H1 (cell line): ENCODE measurements around the gene GPR18. TPM values are rescaled to one million over a fixed set of nuclear protein-coding genes. Genes with fewer than 3 reads are reported as not detected.
A peak's percentile ranks its signal among the peaks of the same experiment; 100 is the strongest.

ENCODE experiments used
- CTCF ChIA-PET: fragments of 300-600 bp; sonication (Branson Sonifier 250); formaldehyde crosslinking; loops from one replicate; lab custom pipeline; 2021; ENCODE audit not compliant: partially characterized antibody; lab: Charles Lee
- POLR2A ChIA-PET: fragments of 300-600 bp; sonication (Branson Sonifier 250); formaldehyde crosslinking; loops from one replicate; lab custom pipeline; 2021; ENCODE audit warnings: inconsistent platforms; ENCODE audit not compliant: partially characterized antibody; lab: Charles Lee
- DNase-seq, 2 experiments: peaks; one replicate each; pipeline versions ENCODE4 v3.0.0 to v3.0.0-alpha.2; 2010 to 2022; ENCODE audit warnings: low spot score in 2 of 2, low read depth in 1 of 2, mixed read lengths in 1 of 2
- FAIRE-seq: peaks from 2 replicates; lab custom pipeline; 2011; peaks lifted over from hg19 to GRCh38; lab: Jason Lieb, UNC
- H2AFZ ChIP-seq: 2 replicates; pipeline ENCODE4 v1.8.1; 2012; ENCODE audit warnings: low read length, inconsistent platforms
- H2AK5ac ChIP-seq: 2 replicates; pipeline ENCODE4 v1.6.1; 2013; ENCODE audit warnings: low read depth, low read length
- H2BK120ac ChIP-seq: replicated peaks from 2 replicates; pipeline ENCODE3; 2013; ENCODE audit warnings: low read depth, low read length, inconsistent platforms
- H2BK12ac ChIP-seq: 2 replicates; pipeline ENCODE4 v1.6.1; 2013; ENCODE audit warnings: low read depth, low read length
- H2BK15ac ChIP-seq: 2 replicates; pipeline ENCODE4 v1.6.1; 2013; ENCODE audit warnings: low read length
- H2BK20ac ChIP-seq: 2 replicates; pipeline ENCODE4 v1.6.1; 2013; ENCODE audit warnings: low read length
- H2BK5ac ChIP-seq: 2 replicates; pipeline ENCODE4 v1.6.1; 2013; ENCODE audit warnings: low read depth, low read length
- H3K14ac ChIP-seq: 2 replicates; pipeline ENCODE4 v1.6.1; 2013; ENCODE audit warnings: inconsistent platforms; ENCODE audit not compliant: insufficient read length
- H3K18ac ChIP-seq: 2 replicates; pipeline ENCODE4 v1.6.1; 2013; ENCODE audit warnings: low read length; ENCODE audit errors: extremely low read depth
- H3K23ac ChIP-seq: 2 replicates; pipeline ENCODE4 v1.6.1; 2013; ENCODE audit warnings: inconsistent platforms; ENCODE audit not compliant: insufficient read length
- H3K23me2 ChIP-seq: 2 replicates; pipeline ENCODE4 v1.6.1; 2013; ENCODE audit warnings: low read depth, low read length
- H3K27ac ChIP-seq: 2 replicates; pipeline ENCODE4 v1.6.1; 2011; ENCODE audit warnings: low read depth, low read length, inconsistent platforms
- H3K27me3 ChIP-seq, 4 experiments: replicated peaks in 1 of 4; 1 replicate in 1 of 4; 2 replicates in 3 of 4; pipeline versions ENCODE4 v1.6.1 to v1.8.1; 2011 to 2013; ENCODE audit warnings: low read length in 3 of 4, mild to moderate bottlenecking in 3 of 4, inconsistent platforms in 2 of 4, mixed read lengths in 2 of 4, moderate library complexity in 1 of 4; ENCODE audit not compliant: control insufficient read depth in 3 of 4, insufficient read depth in 3 of 4; ENCODE audit errors: extremely low read depth in 1 of 4
- H3K36me3 ChIP-seq, 4 experiments: 2 replicates each; pipeline versions ENCODE4 v1.6.1 to v1.8.1; 2011 to 2013; ENCODE audit warnings: mild to moderate bottlenecking in 4 of 4, low read length in 3 of 4, moderate library complexity in 2 of 4, control low read depth in 1 of 4, inconsistent platforms in 1 of 4; ENCODE audit not compliant: insufficient read depth in 4 of 4, control insufficient read depth in 2 of 4
- H3K4ac ChIP-seq: replicated peaks from 2 replicates; pipeline ENCODE3; 2013; ENCODE audit warnings: low read length, low read depth, mixed read lengths, inconsistent platforms; ENCODE audit not compliant: insufficient read length
- H3K4me1 ChIP-seq, 4 experiments: replicated peaks in 1 of 4; 1 replicate in 1 of 4; 2 replicates in 3 of 4; pipeline versions ENCODE4 v1.6.1 to v1.8.1; 2011 to 2013; ENCODE audit warnings: low read length in 3 of 4, inconsistent platforms in 2 of 4, mixed read lengths in 1 of 4; ENCODE audit not compliant: insufficient read depth in 4 of 4, control insufficient read depth in 3 of 4
- H3K4me2 ChIP-seq, 2 experiments: 2 replicates each; pipeline versions ENCODE4 v1.6.1 to v1.8.1; 2011 to 2013; ENCODE audit warnings: low read depth in 2 of 2, low read length in 2 of 2, control low read depth in 1 of 2, inconsistent platforms in 1 of 2, mild to moderate bottlenecking in 1 of 2; ENCODE audit not compliant: insufficient read depth in 1 of 2
- H3K4me3 ChIP-seq, 4 experiments: fragments of 200-600, 300-600 bp in 1 of 4; sonication (generic), shearing (Covaris generic), sonication (Bioruptor Twin) in 1 of 4; 2 replicates each; pipeline versions ENCODE4 v1.5.1 to v1.8.1; 2011 to 2016; ENCODE audit warnings: low read length in 4 of 4, low read depth in 3 of 4, control low read depth in 2 of 4, inconsistent platforms in 2 of 4, mild to moderate bottlenecking in 2 of 4, mixed read lengths in 1 of 4, moderate library complexity in 1 of 4; ENCODE audit not compliant: insufficient read depth in 2 of 4; ENCODE audit errors: extremely low read depth in 1 of 4
- H3K56ac ChIP-seq: replicated peaks from 2 replicates; pipeline ENCODE3; 2013; ENCODE audit warnings: low read depth, mild to moderate bottlenecking, mixed read lengths, low read length, inconsistent platforms; ENCODE audit not compliant: insufficient read length
- H3K79me1 ChIP-seq: 2 replicates; pipeline ENCODE4 v1.6.1; 2013; ENCODE audit warnings: low read depth, low read length, control low read depth
- H3K79me2 ChIP-seq, 2 experiments: 2 replicates each; pipeline versions ENCODE4 v1.6.1 to v1.8.1; 2012 to 2013; ENCODE audit warnings: low read length in 2 of 2, mild to moderate bottlenecking in 2 of 2, inconsistent platforms in 1 of 2; ENCODE audit not compliant: insufficient read depth in 2 of 2, control insufficient read depth in 1 of 2
- H3K9ac ChIP-seq, 4 experiments: replicated peaks in 1 of 4; 1 replicate in 1 of 4; 2 replicates in 3 of 4; pipeline versions ENCODE4 v1.6.1 to v1.8.1; 2011 to 2013; ENCODE audit warnings: low read depth in 3 of 4, low read length in 3 of 4, control low read depth in 2 of 4, mild to moderate bottlenecking in 2 of 4, moderate library complexity in 2 of 4, inconsistent platforms in 1 of 4; ENCODE audit errors: extremely low read depth in 1 of 4
- H3K9me3 ChIP-seq, 2 experiments: 2 replicates each; pipeline versions ENCODE4 v1.6.1 to v1.8.1; 2012 to 2013; ENCODE audit warnings: mild to moderate bottlenecking in 2 of 2, moderate library complexity in 2 of 2, control low read depth in 1 of 2, inconsistent platforms in 1 of 2, low read depth in 1 of 2, low read length in 1 of 2, mixed read lengths in 1 of 2; ENCODE audit not compliant: insufficient read depth in 2 of 2
- H4K20me1 ChIP-seq, 2 experiments: replicated peaks in 1 of 2; 2 replicates each; pipeline versions ENCODE3 to v1.8.1; 2011 to 2013; ENCODE audit warnings: inconsistent platforms in 2 of 2, low read length in 2 of 2, mild to moderate bottlenecking in 1 of 2; ENCODE audit not compliant: insufficient read depth in 2 of 2, control insufficient read depth in 1 of 2
- H4K5ac ChIP-seq: 2 replicates; pipeline ENCODE4 v1.6.1; 2013; ENCODE audit warnings: low read length, low read depth, mixed read lengths, inconsistent platforms; ENCODE audit not compliant: insufficient read length
- H4K8ac ChIP-seq: 2 replicates; pipeline ENCODE4 v1.8.0; 2013; ENCODE audit warnings: mild to moderate bottlenecking, moderate library complexity, low read length, inconsistent platforms; ENCODE audit not compliant: insufficient read depth; ENCODE audit errors: extremely low read depth
- H4K91ac ChIP-seq: replicated peaks from 2 replicates; pipeline ENCODE3; 2013; ENCODE audit warnings: low read length, mixed read lengths, inconsistent platforms; ENCODE audit not compliant: insufficient read length
- CEBPB ChIP-seq: IDR thresholded peaks from 2 replicates; pipeline ENCODE4 v1.6.1; 2012; ENCODE audit warnings: low read depth, low read length
- E2F6 ChIP-seq: IDR thresholded peaks from 2 replicates; pipeline ENCODE4 v1.6.1; 2012; ENCODE audit warnings: inconsistent platforms
- HDAC6 ChIP-seq: IDR thresholded peaks from one replicate; pipeline ENCODE4 v1.7.1; 2012; ENCODE audit warnings: low read depth, mild to moderate bottlenecking, inconsistent platforms, low read length, moderate library complexity
- KDM1A ChIP-seq: fragments of 200-600, 300-600 bp; sonication (generic); IDR thresholded peaks from 2 replicates; pipeline ENCODE4 v1.7.1; 2016; ENCODE audit warnings: mild to moderate bottlenecking, low read length, borderline replicate concordance
- KDM4A ChIP-seq: IDR thresholded peaks from one replicate; pipeline ENCODE4 v1.7.1; 2012; ENCODE audit warnings: low read depth, mild to moderate bottlenecking, moderate library complexity, low read length, inconsistent platforms; ENCODE audit not compliant: severe bottlenecking
- NRF1 ChIP-seq: IDR thresholded peaks from 2 replicates; pipeline ENCODE4 v1.6.1; 2011; ENCODE audit warnings: mild to moderate bottlenecking, low read depth, low read length, improper control_type of control experiment
- RBBP5 ChIP-seq: IDR thresholded peaks from 2 replicates; pipeline ENCODE4 v1.7.1; 2012; ENCODE audit warnings: low read depth, mild to moderate bottlenecking, inconsistent platforms, low read length, moderate library complexity, borderline replicate concordance
- TAF1 ChIP-seq: IDR thresholded peaks from 2 replicates; pipeline ENCODE4 v1.6.1; 2011; ENCODE audit warnings: mild to moderate bottlenecking, low read depth, low read length
- TAF7 ChIP-seq: optimal IDR thresholded peaks from 2 replicates; pipeline ENCODE3; 2011; ENCODE audit warnings: low read depth, mild to moderate bottlenecking, inconsistent platforms, low read length, moderate library complexity, borderline replicate concordance
- TBP ChIP-seq: IDR thresholded peaks from 2 replicates; pipeline ENCODE4 v1.6.1; 2011; ENCODE audit warnings: low read depth, low read length, improper control_type of control experiment
- USF2 ChIP-seq: IDR thresholded peaks from 2 replicates; pipeline ENCODE4 v1.6.1; 2011; ENCODE audit warnings: low read length, improper control_type of control experiment
- WGBS, 2 experiments: shearing (Covaris generic) in 1 of 2; methylation state at CpG; one replicate each; pipeline versions ENCODE4 v1.1.6 to v1.1.7; 2013 to 2015; ENCODE audit warnings: low lambda C conversion rate in 2 of 2, mixed read lengths in 2 of 2, inconsistent platforms in 1 of 2, low coverage in 1 of 2, missing lambda C conversion rate in 1 of 2; ENCODE audit not compliant: insufficient replicate concordance in 2 of 2, insufficient coverage in 1 of 2, insufficient read length in 1 of 2; ENCODE audit errors: extremely low coverage in 1 of 2, missing lambda C conversion rate in 1 of 2; 5-methylcytosine and 5-hydroxymethylcytosine counted together
- polyA plus RNA-seq, 7 experiments: library from polyadenylated mRNA; depleted of rRNA in 3 of 7; stranded (reverse) in 5 of 7; unstranded in 2 of 7; fragments of >200 nt in 5 of 7; fragments of 200-250 nt in 2 of 7; gene quantifications; 1 replicate in 5 of 7; 2 replicates in 1 of 7; 4 replicates in 1 of 7; pipeline versions ENCODE4 v1.2.1 to v1.2.3, GENCODE V29; 2011 to 2013; ENCODE audit warnings: missing spikeins in 2 of 7, mixed read lengths in 2 of 7
- total RNA-seq: library from RNA; stranded (reverse); fragmentation: NEBNext Ultra II Directional; extraction: Animal tissue kit (Norgen Biotek cat#: 25700); gene quantifications from 2 replicates; pipeline ENCODE4 v1.2.1, GENCODE V29; 2021

The GPR18 gene
- total and polyA plus RNA-seq, 2 of the 8 experiments (the other 6 are each of a cell fraction or from before 2014, with no cell fraction given): not detected

- H3K27me3 ChIP-seq: no peaks in the 10 kb centered on the region
- H3K9ac ChIP-seq: 0 out of 7 replicates have a peak overlapping the region, but pooled peaks of 1 of the 4 experiments have one; percentile 18
- FAIRE-seq (no peak), DNase-seq (no peak)
- H2BK120ac ChIP-seq: no peak overlapping the region
- no peaks in the 10 kb centered on the region for H3K23me2 ChIP-seq
- no peak overlapping the region for H3K4me2 ChIP-seq
- H3K14ac ChIP-seq: no peak overlapping the region
- ChIA-PET POLR2A (interaction anchor here (0.8 kb wide), 1 partner anchor 8 kb away, joined by 3 read pairs; no protein-coding TSS in a partner anchor), CTCF (interaction anchor here (0.6 to 1.8 kb wide), 3 partner anchors 37 to 408 kb away, joined by 3 to 6 read pairs (median 3); no protein-coding TSS in a partner anchor)
- no peak overlapping the region for H4K5ac ChIP-seq
- no peak overlapping the region for H2BK12ac ChIP-seq
- H3K4ac ChIP-seq: no peak overlapping the region
- H4K8ac ChIP-seq: no peak overlapping the region
- H2BK5ac ChIP-seq: no peak overlapping the region
- H3K79me2 ChIP-seq: no peaks in the 10 kb centered on the region
- no peak overlapping the region for H2BK15ac ChIP-seq
- H3K18ac ChIP-seq: no peak overlapping the region
- H3K56ac ChIP-seq: no peak overlapping the region
- no peak overlapping the region for H2AFZ ChIP-seq
- H2AK5ac ChIP-seq: no peak overlapping the region
- H3K27ac ChIP-seq: no peak overlapping the region
- H3K79me1 ChIP-seq: no peaks in the 10 kb centered on the region; the same call in 1 of the 2 replicates
- 90% methylated on average over 6 of the region's 6 CpGs; no CpG with 5 or more reads in 1 of the 2 experiments for WGBS, 2 experiments
- H3K4me1 ChIP-seq: no peaks in the 10 kb centered on the region
- H4K91ac ChIP-seq: no peak overlapping the region
- no peak overlapping the region for H2BK20ac ChIP-seq
- peaks cover 3 to 8% of the 10 kb centered on the region in 2 experiments for H4K20me1 ChIP-seq
- no peak overlapping the region for H3K4me3 ChIP-seq
- no peak overlapping the region for H3K23ac ChIP-seq
- no peaks in the 10 kb centered on the region for H3K36me3 ChIP-seq
- H3K9me3 ChIP-seq: no peaks in the 10 kb centered on the region
- no peak for TF ChIP-seq E2F6
- TF ChIP-seq TBP: no peak
- no peak for TF ChIP-seq RBBP5
- no peak for TF ChIP-seq NRF1
- TF ChIP-seq TAF1: no peak
- no peak for TF ChIP-seq KDM4A
- no peak for TF ChIP-seq USF2
- no peak for TF ChIP-seq KDM1A
- TF ChIP-seq HDAC6: no peak
- TF ChIP-seq CEBPB: no peak
- TF ChIP-seq TAF7: no peak
Measured at GRCh38 chr13:99307648-99308339, 49.6 kb upstream of the GPR18 start.
